ENCODE measurements around the gene SUCLG2. TPM values are rescaled to one million over a fixed set of nuclear protein-coding genes. Genes with fewer than 3 reads are reported as not detected.
A peak's percentile ranks its signal among the peaks of the same experiment; 100 is the strongest.

Gene SUCLG2
- total and polyA plus RNA-seq, 5 experiments from 2014 or later = 62.7 to 93.8 (median 79.7) TPM

- peaks cover 0 to 55% (median 26%) of the 10 kb centered on the region in 3 donors for H3K36me3 Mint-ChIP-seq
- DNase-seq = no peak
- ATAC-seq = no peak
- H3K4me3 Mint-ChIP-seq = peak overlapping the region in 1 of 10 donors; percentile 35
- no peaks in the 10 kb centered on the region for H3K9me3 Mint-ChIP-seq
- POLR2A ChIA-PET = interaction anchor here (1.1 kb wide), 1 partner anchor 20 kb away, joined by 3 read pairs; no protein-coding TSS in a partner anchor
- peak overlapping the region in 8 of 10 donors; percentile 26 to 88 (median 68) for H3K27ac Mint-ChIP-seq
- H3K4me1 Mint-ChIP-seq = peaks cover 41 to 79% (median 73%) of the 10 kb centered on the region in 4 donors
- H3K27me3 Mint-ChIP-seq = no peaks in the 10 kb centered on the region
These were observed 19.2 kb downstream of the SUCLG2 start for GRCh38 chr3:67635257-67635656.

- H3K27me3 Mint-ChIP-seq = no peaks in the 10 kb centered on the region
- H3K4me3 Mint-ChIP-seq = peak overlapping the region in 4 of 10 donors; percentile 5 to 52 (median 16)
- peaks cover 0 to 2% (median 0%) of the 10 kb centered on the region in 9 donors for H3K9me3 Mint-ChIP-seq
- POLR2A ChIA-PET = no interaction called here
- DNase-seq = no peak
- peak overlapping the region in 8 of 10 donors; percentile 2 to 64 (median 8) for H3K27ac Mint-ChIP-seq
- ATAC-seq = no peak
- peaks cover 32 to 78% (median 70%) of the 10 kb centered on the region in 4 donors for H3K4me1 Mint-ChIP-seq
- H3K36me3 Mint-ChIP-seq = peaks cover 0 to 54% (median 30%) of the 10 kb centered on the region in 3 donors
These were observed 23.6 kb downstream of the SUCLG2 start for GRCh38 chr3:67630666-67631362.

GRCh38 chr3:67624687-67625086, 29.7 kb downstream of the SUCLG2 start:
- POLR2A ChIA-PET = no interaction called here
- peak overlapping the region in 6 of 10 donors; percentile 7 to 67 (median 31) for H3K27ac Mint-ChIP-seq
- peaks cover 7 to 73% (median 36%) of the 10 kb centered on the region in 3 donors for H3K36me3 Mint-ChIP-seq
- H3K27me3 Mint-ChIP-seq = no peaks in the 10 kb centered on the region
- ATAC-seq (no peak), DNase-seq (no peak)
- H3K4me3 Mint-ChIP-seq = no peak overlapping the region
- H3K9me3 Mint-ChIP-seq = peaks cover 0 to 2% (median 0%) of the 10 kb centered on the region in 9 donors
- peaks cover 30 to 91% (median 58%) of the 10 kb centered on the region in 4 donors for H3K4me1 Mint-ChIP-seq

- Mint-ChIP-seq H3K9me3 (peaks cover 0 to 2% (median 0%) of the 10 kb centered on the region in 9 donors), H3K36me3 (peaks cover 7 to 75% (median 42%) of the 10 kb centered on the region in 3 donors), H3K4me3 (no peak overlapping the region), H3K27ac (peak overlapping the region in 6 of 10 donors; percentile 11 to 67 (median 46)), H3K4me1 (peaks cover 32 to 91% (median 57%) of the 10 kb centered on the region in 4 donors), H3K27me3 (no peaks in the 10 kb centered on the region)
- DNase-seq (no peak), ATAC-seq (no peak)
- POLR2A ChIA-PET = no interaction called here
These were observed 30.3 kb downstream of the SUCLG2 start for GRCh38 chr3:67624078-67624477.

- Mint-ChIP-seq H3K27ac (no peak overlapping the region), H3K4me3 (no peak overlapping the region), H3K9me3 (no peaks in the 10 kb centered on the region), H3K36me3 (peaks cover 7 to 76% (median 45%) of the 10 kb centered on the region in 3 donors), H3K4me1 (peaks cover 27 to 80% (median 50%) of the 10 kb centered on the region in 4 donors), H3K27me3 (no peaks in the 10 kb centered on the region)
- no peak for ATAC-seq
- DNase-seq = no peak
- POLR2A ChIA-PET = no interaction called here
These were observed 31.8 kb downstream of the SUCLG2 start for GRCh38 chr3:67622652-67623051.

- H3K27ac Mint-ChIP-seq = peak overlapping the region in 8 of 10 donors; percentile 5 to 90 (median 24)
- DNase-seq = no peak
- peaks cover 24 to 76% (median 47%) of the 10 kb centered on the region in 4 donors for H3K4me1 Mint-ChIP-seq
- peak overlapping the region in 1 of 10 donors; percentile 0 for H3K4me3 Mint-ChIP-seq
- POLR2A ChIA-PET = interaction anchor here (0.7 kb wide), 1 partner anchor 97 kb away, joined by 5 read pairs; no protein-coding TSS in a partner anchor
- H3K36me3 Mint-ChIP-seq = peaks cover 10 to 79% (median 54%) of the 10 kb centered on the region in 3 donors
- H3K27me3 Mint-ChIP-seq = no peaks in the 10 kb centered on the region
- no peaks in the 10 kb centered on the region for H3K9me3 Mint-ChIP-seq
- ATAC-seq = no peak
These were observed 33.5 kb downstream of the SUCLG2 start for GRCh38 chr3:67620869-67621268.

- H3K4me1 Mint-ChIP-seq = peaks cover 18 to 76% (median 46%) of the 10 kb centered on the region in 4 donors
- no peak overlapping the region for H3K4me3 Mint-ChIP-seq
- peaks cover 15 to 82% (median 57%) of the 10 kb centered on the region in 3 donors for H3K36me3 Mint-ChIP-seq
- peak overlapping the region in 7 of 10 donors; percentile 1 to 90 (median 16) for H3K27ac Mint-ChIP-seq
- DNase-seq (no peak), ATAC-seq (no peak)
- POLR2A ChIA-PET = interaction anchor here (1.4 kb wide), 1 partner anchor 35 kb away, joined by 4 read pairs; the partner anchor contains the start of gene SUCLG2
- no peaks in the 10 kb centered on the region for H3K27me3 Mint-ChIP-seq
- H3K9me3 Mint-ChIP-seq = no peaks in the 10 kb centered on the region
These were observed 34.4 kb downstream of the SUCLG2 start for GRCh38 chr3:67619991-67620390.

- peaks cover 20 to 66% (median 46%) of the 10 kb centered on the region in 4 donors for H3K4me1 Mint-ChIP-seq
These were observed 36.9 kb downstream of the SUCLG2 start for GRCh38 chr3:67617518-67617917.

GRCh38 chr3:67616046-67616445, 38.4 kb downstream of the SUCLG2 start:
- Mint-ChIP-seq H3K4me3 (no peak overlapping the region), H3K4me1 (peaks cover 17 to 60% (median 41%) of the 10 kb centered on the region in 4 donors), H3K27me3 (no peaks in the 10 kb centered on the region), H3K27ac (peak overlapping the region in 4 of 10 donors; percentile 10 to 79 (median 58)), H3K9me3 (peaks cover 0 to 2% (median 0%) of the 10 kb centered on the region in 9 donors), H3K36me3 (peaks cover 14 to 82% (median 66%) of the 10 kb centered on the region in 3 donors)
- POLR2A ChIA-PET = no interaction called here
- ATAC-seq (no peak), DNase-seq (no peak)

More at GRCh38 chr3:67617518-67617917, 36.9 kb downstream of the SUCLG2 start:
- Mint-ChIP-seq H3K9me3 (peaks cover 0 to 2% (median 0%) of the 10 kb centered on the region in 9 donors), H3K27ac (peak overlapping the region in 1 of 10 donors; percentile 49), H3K36me3 (peaks cover 13 to 80% (median 66%) of the 10 kb centered on the region in 3 donors), H3K4me3 (no peak overlapping the region), H3K27me3 (no peaks in the 10 kb centered on the region)
- DNase-seq (no peak), ATAC-seq (no peak)
- POLR2A ChIA-PET = no interaction called here

- DNase-seq (no peak), ATAC-seq (no peak)
- peaks cover 9 to 61% (median 32%) of the 10 kb centered on the region in 4 donors for H3K4me1 Mint-ChIP-seq
- peak overlapping the region in 5 of 10 donors; percentile 6 to 66 (median 42) for H3K27ac Mint-ChIP-seq
- H3K36me3 Mint-ChIP-seq = peaks cover 32 to 85% (median 74%) of the 10 kb centered on the region in 3 donors
- H3K27me3 Mint-ChIP-seq = no peaks in the 10 kb centered on the region
- H3K4me3 Mint-ChIP-seq = no peak overlapping the region
- peaks cover 0 to 9% (median 2%) of the 10 kb centered on the region in 9 donors for H3K9me3 Mint-ChIP-seq
- POLR2A ChIA-PET = no interaction called here
These were observed 40.2 kb downstream of the SUCLG2 start for GRCh38 chr3:67614195-67614594.

- DNase-seq = no peak
- Mint-ChIP-seq H3K9me3 (peaks cover 0 to 11% (median 3%) of the 10 kb centered on the region in 9 donors), H3K27ac (peak overlapping the region in 4 of 10 donors; percentile 3 to 46 (median 13)), H3K27me3 (no peaks in the 10 kb centered on the region), H3K36me3 (peaks cover 37 to 86% (median 75%) of the 10 kb centered on the region in 3 donors), H3K4me3 (no peak overlapping the region), H3K4me1 (peaks cover 18 to 61% (median 33%) of the 10 kb centered on the region in 4 donors)
- POLR2A ChIA-PET = no interaction called here
- no peak for ATAC-seq
These were observed 44.0 kb downstream of the SUCLG2 start for GRCh38 chr3:67610458-67610857.

GRCh38 chr3:67609709-67610108, 44.7 kb downstream of the SUCLG2 start:
- POLR2A ChIA-PET = no interaction called here
- Mint-ChIP-seq H3K27me3 (no peaks in the 10 kb centered on the region), H3K4me3 (no peak overlapping the region), H3K27ac (peak overlapping the region in 3 of 10 donors; percentile 17 to 79 (median 22)), H3K36me3 (peaks cover 37 to 84% (median 71%) of the 10 kb centered on the region in 3 donors), H3K9me3 (peaks cover 0 to 11% (median 3%) of the 10 kb centered on the region in 9 donors), H3K4me1 (peaks cover 20 to 62% (median 34%) of the 10 kb centered on the region in 4 donors)
- ATAC-seq (no peak), DNase-seq (no peak)

GRCh38 chr3:67608034-67608433, 46.4 kb downstream of the SUCLG2 start:
- ATAC-seq (no peak), DNase-seq (no peak)
- H3K27ac Mint-ChIP-seq = peak overlapping the region in 3 of 10 donors; percentile 9 to 78 (median 60)
- peaks cover 19 to 66% (median 46%) of the 10 kb centered on the region in 4 donors for H3K4me1 Mint-ChIP-seq
- peaks cover 0 to 11% (median 2%) of the 10 kb centered on the region in 9 donors for H3K9me3 Mint-ChIP-seq
- POLR2A ChIA-PET = no interaction called here
- no peak overlapping the region for H3K4me3 Mint-ChIP-seq
- H3K36me3 Mint-ChIP-seq = peaks cover 32 to 78% (median 57%) of the 10 kb centered on the region in 3 donors
- H3K27me3 Mint-ChIP-seq = no peaks in the 10 kb centered on the region
